HL-60 (cell line): ENCODE measurements around the gene DAAM1.

Source experiments
- CTCF ChIP-seq: IDR thresholded peaks from one replicate; pipeline ENCODE4 v1.5.1; 2011; ENCODE audit warnings: low read length, control low read depth, inconsistent platforms; ENCODE audit not compliant: insufficient read depth
- GABPA ChIP-seq: IDR thresholded peaks from 2 replicates; pipeline ENCODE4 v1.6.1; 2012; ENCODE audit warnings: low read depth
- POLR2AphosphoS5 ChIP-seq: IDR thresholded peaks from 2 replicates; pipeline ENCODE4 v1.6.1; 2012; ENCODE audit warnings: low read depth
- SPI1 ChIP-seq: IDR thresholded peaks from 2 replicates; pipeline ENCODE4 v1.6.1; 2012; ENCODE audit warnings: low read depth, mild to moderate bottlenecking, borderline replicate concordance
- TF ChIP-seq, protein P1 (sequence below): IDR thresholded peaks from 2 replicates; pipeline ENCODE4 v1.6.1; 2012; ENCODE audit warnings: low read depth; ENCODE audit not compliant: insufficient replicate concordance

DNA sequence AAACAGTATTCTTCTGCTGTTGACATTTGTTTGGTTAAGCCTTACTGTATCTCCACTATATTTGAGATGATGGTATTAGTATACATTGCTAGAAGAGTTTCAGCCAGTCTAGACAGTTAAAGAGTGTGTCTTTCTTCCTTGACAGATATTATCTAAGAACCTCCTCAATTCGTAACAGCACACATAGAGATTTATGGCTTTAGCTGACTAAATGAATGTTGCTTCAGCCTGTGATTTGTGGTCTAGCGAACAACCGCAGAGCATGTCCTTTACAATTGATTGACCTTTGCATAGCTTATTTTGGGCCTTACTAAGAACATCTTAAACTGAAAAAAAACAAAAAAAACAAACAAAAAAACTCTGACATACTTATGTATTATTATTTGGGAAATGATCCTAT is 122.2 kb downstream of the DAAM1 start:
- TF ChIP-seq POLR2AphosphoS5, result no peak
- TF ChIP-seq CTCF, result no peak
- TF ChIP-seq, protein P1, sequence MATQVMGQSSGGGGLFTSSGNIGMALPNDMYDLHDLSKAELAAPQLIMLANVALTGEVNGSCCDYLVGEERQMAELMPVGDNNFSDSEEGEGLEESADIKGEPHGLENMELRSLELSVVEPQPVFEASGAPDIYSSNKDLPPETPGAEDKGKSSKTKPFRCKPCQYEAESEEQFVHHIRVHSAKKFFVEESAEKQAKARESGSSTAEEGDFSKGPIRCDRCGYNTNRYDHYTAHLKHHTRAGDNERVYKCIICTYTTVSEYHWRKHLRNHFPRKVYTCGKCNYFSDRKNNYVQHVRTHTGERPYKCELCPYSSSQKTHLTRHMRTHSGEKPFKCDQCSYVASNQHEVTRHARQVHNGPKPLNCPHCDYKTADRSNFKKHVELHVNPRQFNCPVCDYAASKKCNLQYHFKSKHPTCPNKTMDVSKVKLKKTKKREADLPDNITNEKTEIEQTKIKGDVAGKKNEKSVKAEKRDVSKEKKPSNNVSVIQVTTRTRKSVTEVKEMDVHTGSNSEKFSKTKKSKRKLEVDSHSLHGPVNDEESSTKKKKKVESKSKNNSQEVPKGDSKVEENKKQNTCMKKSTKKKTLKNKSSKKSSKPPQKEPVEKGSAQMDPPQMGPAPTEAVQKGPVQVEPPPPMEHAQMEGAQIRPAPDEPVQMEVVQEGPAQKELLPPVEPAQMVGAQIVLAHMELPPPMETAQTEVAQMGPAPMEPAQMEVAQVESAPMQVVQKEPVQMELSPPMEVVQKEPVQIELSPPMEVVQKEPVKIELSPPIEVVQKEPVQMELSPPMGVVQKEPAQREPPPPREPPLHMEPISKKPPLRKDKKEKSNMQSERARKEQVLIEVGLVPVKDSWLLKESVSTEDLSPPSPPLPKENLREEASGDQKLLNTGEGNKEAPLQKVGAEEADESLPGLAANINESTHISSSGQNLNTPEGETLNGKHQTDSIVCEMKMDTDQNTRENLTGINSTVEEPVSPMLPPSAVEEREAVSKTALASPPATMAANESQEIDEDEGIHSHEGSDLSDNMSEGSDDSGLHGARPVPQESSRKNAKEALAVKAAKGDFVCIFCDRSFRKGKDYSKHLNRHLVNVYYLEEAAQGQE, result no peak
- no peak for TF ChIP-seq GABPA
- TF ChIP-seq SPI1, result no peak
